Omental fat pad (tissue), 4 donors: ENCODE data around the gene EPS15. TPM values are rescaled to one million over a fixed set of nuclear protein-coding genes. Genes with fewer than 3 reads are reported as not detected.

Experiments
- ATAC-seq: fragments of 150-250 bp; one replicate; pipeline ENCODE4 v1.9.1; 2016; ENCODE audit warnings: mild to moderate bottlenecking, moderate library complexity; ENCODE audit not compliant: low FRiP score
- DNase-seq: peaks from one replicate; pipeline ENCODE4 v3.0.0-alpha.2; 2019; ENCODE audit warnings: low spot score
- total RNA-seq, 4 donors: library from RNA; depleted of rRNA; stranded (reverse); fragments of >200 nt; gene quantifications; one replicate each; pipeline ENCODE4 v1.1.0, GENCODE V29; 2016
- TF ChIP-seq, protein P1 (sequence below), 3 donors: fragments of 450-650 bp; IDR thresholded peaks; one replicate each; pipeline ENCODE4 v1.5.1; 2016 to 2017; ENCODE audit warnings: antibody characterized with exemption in 3 of 3, mild to moderate bottlenecking in 3 of 3, moderate library complexity in 2 of 3

The EPS15 gene
- total RNA-seq, 4 donors from 2014 or later = 83.1 to 186 (median 92.9) TPM

DNA sequence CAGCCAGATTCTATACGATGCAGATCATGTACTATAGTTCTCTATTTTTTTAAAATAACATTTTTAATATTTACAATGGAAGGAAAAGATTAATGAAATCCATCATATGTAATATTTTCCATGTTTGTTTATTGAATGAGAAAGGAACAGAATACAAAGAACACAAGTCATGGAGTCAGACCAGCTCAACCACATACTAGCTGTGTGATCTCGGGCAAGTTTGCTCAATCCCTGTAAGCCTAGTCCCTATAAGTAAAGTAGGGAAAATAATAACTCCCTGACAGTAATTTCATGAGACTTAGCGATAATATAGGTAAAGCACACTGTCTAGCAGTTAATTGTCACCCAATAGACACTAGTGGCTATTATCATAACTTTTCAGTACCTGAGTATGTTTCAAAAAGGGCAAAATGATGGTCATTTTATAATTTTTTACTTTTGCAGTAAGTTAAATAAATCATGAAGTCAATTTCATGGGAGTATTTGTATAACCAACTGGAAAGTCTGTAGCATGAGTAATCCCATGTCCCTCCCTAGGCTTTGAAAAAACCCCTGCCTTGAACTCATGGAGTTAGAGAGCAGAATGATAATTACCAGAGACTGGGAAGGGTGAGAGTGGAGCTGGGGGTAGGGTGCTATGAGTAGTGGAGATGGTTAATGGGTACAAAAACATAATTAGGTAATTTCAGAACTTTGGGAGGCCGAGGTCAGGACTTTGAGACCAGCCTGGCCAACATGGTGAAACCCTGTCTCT, 37.0 kb upstream of the EPS15 start:
- DNase-seq (no peak), ATAC-seq (no peak)
- TF ChIP-seq, protein P1, sequence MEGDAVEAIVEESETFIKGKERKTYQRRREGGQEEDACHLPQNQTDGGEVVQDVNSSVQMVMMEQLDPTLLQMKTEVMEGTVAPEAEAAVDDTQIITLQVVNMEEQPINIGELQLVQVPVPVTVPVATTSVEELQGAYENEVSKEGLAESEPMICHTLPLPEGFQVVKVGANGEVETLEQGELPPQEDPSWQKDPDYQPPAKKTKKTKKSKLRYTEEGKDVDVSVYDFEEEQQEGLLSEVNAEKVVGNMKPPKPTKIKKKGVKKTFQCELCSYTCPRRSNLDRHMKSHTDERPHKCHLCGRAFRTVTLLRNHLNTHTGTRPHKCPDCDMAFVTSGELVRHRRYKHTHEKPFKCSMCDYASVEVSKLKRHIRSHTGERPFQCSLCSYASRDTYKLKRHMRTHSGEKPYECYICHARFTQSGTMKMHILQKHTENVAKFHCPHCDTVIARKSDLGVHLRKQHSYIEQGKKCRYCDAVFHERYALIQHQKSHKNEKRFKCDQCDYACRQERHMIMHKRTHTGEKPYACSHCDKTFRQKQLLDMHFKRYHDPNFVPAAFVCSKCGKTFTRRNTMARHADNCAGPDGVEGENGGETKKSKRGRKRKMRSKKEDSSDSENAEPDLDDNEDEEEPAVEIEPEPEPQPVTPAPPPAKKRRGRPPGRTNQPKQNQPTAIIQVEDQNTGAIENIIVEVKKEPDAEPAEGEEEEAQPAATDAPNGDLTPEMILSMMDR (IDR thresholded peaks at IDR 0.05) = no peak

DNA sequence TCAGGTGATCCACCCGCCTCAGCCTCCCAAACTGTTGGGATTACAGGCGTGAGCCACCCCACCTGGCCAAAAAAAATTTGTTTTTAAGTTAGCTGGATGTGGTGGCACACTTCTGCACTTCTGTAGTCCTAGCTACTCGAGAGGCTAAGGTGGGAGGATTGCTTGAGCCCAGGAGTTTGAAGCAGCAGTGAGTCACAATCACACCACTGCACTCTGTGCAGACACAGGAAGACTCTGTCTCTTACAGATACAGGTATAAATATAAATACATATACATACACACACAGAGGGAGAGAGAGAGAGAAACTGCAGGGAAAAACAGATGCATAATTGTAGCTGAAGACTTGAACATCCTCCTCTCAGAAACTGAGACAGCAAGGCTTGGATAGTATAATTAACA, 34.8 kb upstream of the EPS15 start:
- TF ChIP-seq, protein P1 (IDR thresholded peaks at IDR 0.05) = no peak
- no peak for DNase-seq
- ATAC-seq = no peak

DNA sequence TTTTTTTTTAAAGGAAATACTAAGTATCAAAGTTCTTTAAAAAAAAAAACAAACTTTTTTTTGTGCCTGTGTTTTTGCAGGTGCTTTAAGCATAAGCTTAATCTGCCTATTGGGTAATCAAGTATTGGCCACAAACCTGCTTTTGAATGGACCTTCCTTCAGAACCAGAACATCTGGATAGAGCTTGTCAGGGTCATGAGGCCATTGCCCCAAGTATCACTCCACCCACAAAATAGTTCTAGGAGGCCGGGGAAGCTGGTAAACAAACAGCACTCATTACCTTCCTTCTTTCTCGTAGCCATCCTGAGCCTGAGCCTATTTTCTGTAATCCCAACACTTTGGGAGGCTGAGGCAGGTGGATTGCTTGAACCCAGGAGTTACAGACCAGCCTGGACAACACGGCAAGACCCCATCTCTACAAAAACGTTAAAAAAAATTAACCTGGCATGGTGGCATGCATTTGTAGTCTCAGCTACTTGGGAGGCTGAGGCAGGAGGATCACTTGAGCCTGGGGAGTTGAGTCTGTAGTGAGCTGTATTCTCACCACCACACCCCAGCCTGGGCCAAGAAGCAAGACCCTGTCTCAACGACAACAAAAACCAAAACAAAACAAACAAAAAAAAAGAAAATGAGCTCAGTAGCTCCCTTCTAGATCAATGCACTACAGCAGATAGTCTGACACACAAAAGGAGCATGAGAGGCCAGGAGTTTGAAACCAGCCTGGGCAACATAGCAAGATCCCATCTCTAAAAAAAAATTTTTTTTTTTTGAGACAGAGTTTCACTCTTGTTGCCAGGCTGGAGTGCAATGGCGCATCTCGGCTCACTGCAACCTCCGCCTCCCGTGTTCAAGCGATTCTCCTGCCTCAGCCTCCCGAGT, 34.1 kb upstream of the EPS15 start:
- TF ChIP-seq, protein P1 (IDR thresholded peaks at IDR 0.05) = no peak
- no peak for DNase-seq
- no peak for ATAC-seq

DNA sequence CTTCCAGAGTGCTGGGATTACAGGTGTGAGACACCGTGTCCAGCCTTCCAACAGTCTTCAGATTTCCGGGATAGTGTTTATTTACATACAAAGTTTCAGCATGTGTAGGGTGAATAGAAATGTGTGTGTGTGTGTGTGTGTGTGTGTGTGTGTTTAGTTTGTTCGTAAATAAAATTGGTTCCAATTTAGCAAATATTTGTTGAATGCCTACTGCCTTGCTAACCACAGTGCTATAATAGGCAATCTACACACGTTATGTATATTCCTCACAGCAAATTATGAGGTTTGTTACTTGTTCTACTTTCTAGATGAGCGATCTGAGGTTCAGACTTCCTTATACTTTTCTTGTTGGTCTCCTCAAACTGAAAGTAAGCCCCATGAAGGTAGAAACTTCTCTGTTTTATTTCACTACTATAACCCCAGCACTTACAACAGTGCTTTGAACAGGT, 32.8 kb upstream of the EPS15 start:
- TF ChIP-seq, protein P1 (IDR thresholded peaks at IDR 0.05) = no peak
- DNase-seq (no peak), ATAC-seq (no peak)

DNA sequence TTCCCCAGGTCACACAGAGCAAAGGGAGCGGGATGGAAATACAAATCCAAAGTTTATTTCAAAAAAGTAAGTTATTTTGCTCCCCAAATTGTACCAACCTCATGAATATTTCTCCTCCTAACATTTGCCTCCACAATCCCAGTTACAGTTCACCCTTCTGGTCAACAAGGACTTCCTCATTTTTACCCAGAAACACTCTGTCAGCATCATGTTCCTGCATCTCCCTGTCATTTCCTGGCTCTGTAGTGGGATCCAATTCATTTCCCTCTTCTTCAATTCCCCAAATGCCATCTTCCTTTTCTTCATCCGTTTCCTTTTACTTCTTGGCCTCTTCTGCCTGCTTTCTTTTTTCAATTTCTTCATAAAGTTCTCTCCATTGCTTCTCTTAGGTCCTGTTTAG, 32.0 kb upstream of the EPS15 start:
- TF ChIP-seq, protein P1 (IDR thresholded peaks at IDR 0.05) = no peak
- no peak for DNase-seq
- ATAC-seq = no peak

DNA sequence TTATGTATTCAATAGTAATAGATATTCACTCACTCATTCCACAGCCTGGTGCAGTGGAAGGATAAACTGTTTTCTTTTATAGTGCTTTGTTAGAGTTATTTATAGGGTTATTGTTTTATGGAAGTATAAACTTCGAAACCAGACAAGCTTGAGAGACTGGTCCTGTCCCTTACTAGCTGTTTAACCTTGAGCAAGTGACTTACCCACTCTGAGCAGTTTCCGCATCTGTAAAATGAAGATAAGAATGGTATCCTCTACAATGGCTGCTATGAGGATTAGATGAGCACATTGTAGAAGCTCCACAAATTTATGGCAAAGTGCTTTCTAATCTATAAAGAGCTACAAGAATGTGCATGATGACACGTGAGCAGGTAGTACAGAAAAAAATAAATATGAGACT, 30.8 kb upstream of the EPS15 start:
- DNase-seq = no peak
- TF ChIP-seq, protein P1 (IDR thresholded peaks at IDR 0.05) = no peak
- no peak for ATAC-seq
